Subcutaneous adipose tissue (tissue), 4 donors: Measurements from ENCODE around the gene HOXB6. TPM values are rescaled to one million over a fixed set of nuclear protein-coding genes. Genes with fewer than 3 reads are reported as not detected.

ENCODE experiments used
- total RNA-seq, 4 donors: library from RNA; depleted of rRNA; stranded (reverse); fragments of >200 nt; gene quantifications; one replicate each; pipeline ENCODE4 v1.1.0, GENCODE V29; 2016
- TF ChIP-seq, protein P1 (sequence below): fragments of 450-650 bp; IDR thresholded peaks from one replicate; pipeline ENCODE4 v1.5.1; 2016; ENCODE audit warnings: low read depth, mild to moderate bottlenecking, control low read depth, antibody characterized with exemption, moderate library complexity

Gene HOXB6
- total RNA-seq, 4 donors from 2014 or later: 4.8 to 12.1 (median 8.9) TPM

DNA sequence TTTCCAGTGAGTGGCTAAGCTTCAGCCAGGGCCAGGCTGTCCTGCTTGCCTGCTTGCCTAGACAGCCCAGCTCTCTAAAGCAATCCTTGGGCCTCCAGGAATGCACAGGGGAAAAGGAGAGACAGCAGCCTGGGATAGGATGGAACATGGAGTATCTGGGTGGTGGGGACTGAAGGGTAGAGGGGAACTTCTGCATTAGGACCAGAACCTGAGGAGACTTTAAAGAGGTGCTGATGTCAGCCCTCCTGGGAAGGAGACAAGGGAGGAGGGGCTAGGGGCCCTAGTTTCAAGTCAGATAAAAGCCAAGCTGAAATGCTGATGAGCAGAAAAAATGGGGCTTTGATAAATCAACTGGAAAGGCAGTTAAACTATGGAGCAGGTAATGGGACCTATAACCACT lies 4.2 kb upstream of the HOXB6 start:
- TF ChIP-seq, protein P1, sequence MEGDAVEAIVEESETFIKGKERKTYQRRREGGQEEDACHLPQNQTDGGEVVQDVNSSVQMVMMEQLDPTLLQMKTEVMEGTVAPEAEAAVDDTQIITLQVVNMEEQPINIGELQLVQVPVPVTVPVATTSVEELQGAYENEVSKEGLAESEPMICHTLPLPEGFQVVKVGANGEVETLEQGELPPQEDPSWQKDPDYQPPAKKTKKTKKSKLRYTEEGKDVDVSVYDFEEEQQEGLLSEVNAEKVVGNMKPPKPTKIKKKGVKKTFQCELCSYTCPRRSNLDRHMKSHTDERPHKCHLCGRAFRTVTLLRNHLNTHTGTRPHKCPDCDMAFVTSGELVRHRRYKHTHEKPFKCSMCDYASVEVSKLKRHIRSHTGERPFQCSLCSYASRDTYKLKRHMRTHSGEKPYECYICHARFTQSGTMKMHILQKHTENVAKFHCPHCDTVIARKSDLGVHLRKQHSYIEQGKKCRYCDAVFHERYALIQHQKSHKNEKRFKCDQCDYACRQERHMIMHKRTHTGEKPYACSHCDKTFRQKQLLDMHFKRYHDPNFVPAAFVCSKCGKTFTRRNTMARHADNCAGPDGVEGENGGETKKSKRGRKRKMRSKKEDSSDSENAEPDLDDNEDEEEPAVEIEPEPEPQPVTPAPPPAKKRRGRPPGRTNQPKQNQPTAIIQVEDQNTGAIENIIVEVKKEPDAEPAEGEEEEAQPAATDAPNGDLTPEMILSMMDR: no peak

DNA sequence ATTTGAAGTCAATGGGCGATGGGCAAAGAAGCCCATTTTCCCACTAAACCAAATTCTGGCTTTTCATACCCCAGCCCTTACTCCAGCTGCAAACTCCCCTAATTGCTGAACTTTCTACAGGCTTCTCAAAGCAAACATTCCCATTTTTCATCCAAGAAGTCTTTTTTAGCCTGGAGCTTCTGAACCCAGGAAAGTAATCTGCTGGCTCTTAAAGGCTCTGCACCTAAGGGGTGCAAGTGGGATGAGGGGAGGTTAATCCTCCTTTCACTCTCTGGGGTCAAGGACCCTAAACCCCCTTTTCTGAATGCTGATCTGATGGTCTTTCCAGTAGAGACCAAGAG lies 3.7 kb upstream of the HOXB6 start:
- TF ChIP-seq, protein P1: no peak

DNA sequence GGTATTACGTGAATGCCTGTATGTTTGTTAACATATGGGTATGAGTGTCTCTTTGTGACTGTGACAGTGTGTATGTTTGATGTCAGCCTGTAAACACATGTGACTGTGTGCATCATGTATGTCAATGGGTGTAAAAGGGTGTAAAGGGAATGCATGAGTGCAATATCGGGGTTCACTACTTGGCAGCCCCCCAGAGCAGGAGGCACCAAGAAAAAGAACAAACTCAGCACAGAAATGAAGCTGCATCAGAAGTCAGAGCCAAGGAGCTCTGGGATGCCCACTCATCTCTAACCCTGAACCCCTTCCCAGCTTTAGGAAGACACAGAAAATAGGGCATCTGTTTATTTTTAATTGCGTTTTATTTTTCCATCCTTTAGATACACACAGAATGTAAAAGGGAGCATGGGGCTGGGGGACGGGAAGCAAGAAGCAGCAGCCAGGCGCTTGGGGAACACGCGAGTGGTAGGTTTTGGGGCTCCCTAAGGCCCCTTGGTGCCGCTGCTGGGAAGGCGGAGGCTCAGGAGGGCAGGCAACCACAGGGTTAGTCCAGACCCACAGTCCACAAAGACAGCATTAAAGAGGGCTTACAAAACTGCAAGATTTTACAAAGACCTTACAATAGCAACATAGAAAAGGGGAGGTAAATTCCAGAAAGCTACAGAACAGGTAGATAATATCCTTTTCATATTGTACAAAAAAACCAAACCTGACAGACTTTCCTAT lies 2.3 kb upstream of the HOXB6 start:
- TF ChIP-seq, protein P1: no peak

DNA sequence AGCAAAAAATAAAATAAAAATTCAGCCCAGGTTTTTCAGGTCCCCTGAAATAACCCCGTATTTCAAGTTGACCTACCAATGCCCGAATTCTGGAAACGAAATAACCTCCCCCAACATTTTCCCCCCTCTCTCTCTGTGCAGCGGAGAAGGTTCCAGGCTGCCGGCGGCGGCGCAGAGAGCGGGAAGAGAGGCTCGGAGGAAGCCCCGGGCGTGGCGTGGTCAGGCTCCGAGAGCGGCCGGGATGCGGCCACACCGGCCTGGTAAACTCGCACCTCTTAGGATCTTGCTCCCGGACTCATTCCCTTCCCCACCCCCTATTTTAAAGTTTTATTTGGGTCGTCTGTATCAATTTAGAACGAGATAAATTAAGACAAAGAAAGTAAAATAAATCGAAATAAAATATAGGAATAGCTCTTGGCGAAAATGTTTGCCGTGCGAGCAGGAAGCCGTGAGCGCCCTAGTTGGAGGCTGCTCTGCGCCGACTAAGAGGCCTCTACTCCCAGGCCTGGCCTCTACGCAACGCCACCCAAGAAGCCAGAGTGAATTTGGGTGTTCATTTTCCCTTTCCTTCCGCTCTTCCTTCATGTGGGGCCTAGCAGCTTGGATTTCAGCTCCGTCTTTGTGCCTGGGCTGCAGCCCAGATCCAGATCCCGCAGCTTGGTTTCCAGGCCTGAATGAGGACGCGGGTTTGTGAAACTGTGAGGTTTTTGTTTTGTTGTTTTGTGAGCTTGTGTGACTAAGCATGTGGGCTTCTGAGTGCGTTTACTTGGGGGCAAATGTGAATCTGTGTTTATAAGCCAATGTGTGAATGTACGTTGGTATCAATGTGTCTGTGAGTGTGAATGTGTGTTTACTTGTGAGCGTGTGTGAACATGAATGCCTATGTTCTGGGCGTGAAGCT lies 1.5 kb upstream of the HOXB6 start:
- TF ChIP-seq, protein P1: no peak

DNA sequence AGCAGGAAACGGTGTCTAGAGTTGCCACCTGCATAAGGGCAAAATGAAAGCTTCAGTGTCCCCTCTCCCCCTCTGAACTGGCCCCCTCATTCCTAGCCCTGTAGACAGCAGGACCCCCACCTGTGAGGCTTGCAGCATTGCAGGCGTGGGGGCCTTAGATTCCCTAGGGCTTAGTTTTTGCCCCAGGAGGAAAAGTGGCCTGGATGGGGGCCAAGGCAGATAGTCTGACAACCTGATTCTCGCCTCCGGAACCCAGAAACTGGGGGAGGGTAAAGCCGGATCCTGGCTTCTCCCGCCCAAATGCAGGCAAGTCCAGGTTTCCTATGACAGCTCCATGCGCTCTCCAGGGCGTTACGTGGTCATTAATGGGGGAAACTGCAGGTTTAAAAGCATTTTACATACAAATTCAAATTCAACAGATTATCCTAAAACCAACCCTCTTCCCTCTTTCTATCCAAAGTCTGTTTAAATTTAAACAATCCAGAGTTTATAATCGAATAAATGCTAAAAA lies 678 bp upstream of the HOXB6 start:
- TF ChIP-seq, protein P1: no peak

DNA sequence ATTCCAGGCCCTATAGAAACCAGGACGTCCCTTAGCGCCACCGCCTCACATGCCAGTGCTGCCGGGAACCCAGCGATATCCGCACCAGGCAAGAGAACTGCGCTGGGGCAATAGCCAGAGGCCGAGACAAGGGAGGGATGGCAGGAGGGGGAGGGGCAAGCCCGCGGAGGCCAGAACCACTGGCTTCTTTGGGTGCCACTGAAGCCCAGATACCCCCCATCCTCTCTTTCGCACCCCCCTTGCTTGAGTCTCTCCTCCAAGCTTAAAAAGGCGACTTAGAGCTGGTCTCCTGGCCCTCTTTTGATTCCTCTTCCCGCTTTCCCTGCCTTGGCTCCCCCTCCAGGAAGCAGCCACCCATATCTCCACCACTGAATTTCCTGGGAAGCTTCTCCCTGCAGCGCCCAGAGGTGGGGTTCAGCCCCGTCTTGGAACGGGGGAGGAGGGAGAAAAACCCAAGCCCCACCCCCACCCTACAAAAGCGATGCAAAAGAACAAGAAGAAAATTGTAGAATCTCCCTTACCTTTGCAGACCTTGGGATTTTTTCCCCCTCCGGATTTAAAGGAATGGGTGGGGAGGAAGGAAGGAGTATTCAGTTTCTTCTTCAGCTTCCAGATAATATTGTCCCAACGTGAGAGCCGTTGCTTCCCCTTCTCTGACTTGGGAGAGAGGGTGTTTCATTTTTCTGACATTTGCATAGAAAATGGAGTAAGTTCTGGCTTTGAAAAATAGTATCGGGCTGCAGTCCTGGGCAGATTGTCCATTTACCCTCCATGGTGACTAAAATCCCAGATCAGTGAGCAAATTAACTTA lies 622 bp downstream of the HOXB6 start:
- TF ChIP-seq, protein P1: no peak
